GM12873 (cell line): ENCODE measurements around the gene MRPS16.

ENCODE experiments used
- TF ChIP-seq, protein P1 (sequence below): IDR thresholded peaks from 2 replicates; pipeline ENCODE4 v1.5.1; 2012; ENCODE audit warnings: low read depth, mild to moderate bottlenecking, moderate library complexity, low read length, control low read depth; ENCODE audit not compliant: insufficient read depth; ENCODE audit errors: missing control alignments

MRPS16 gene

DNA sequence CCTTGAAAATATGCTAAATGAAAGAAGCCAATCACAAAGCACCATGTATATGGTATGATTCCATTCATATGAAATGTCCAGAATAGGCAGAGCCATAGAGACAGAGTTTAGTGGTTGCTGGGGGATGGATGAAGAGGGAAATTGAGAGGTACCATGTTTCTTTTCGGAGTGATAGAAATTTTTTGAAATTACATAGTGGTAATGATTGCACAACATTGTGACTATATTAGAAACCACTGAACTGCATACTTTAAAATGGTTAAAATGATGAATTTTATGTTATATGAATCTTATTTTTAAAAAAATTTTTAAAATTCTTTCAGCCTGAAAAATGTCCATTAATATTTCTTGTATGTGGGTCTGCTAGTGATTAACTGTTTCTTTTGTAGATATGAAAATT lies 31.5 kb downstream of the MRPS16 start:
- TF ChIP-seq, protein P1, sequence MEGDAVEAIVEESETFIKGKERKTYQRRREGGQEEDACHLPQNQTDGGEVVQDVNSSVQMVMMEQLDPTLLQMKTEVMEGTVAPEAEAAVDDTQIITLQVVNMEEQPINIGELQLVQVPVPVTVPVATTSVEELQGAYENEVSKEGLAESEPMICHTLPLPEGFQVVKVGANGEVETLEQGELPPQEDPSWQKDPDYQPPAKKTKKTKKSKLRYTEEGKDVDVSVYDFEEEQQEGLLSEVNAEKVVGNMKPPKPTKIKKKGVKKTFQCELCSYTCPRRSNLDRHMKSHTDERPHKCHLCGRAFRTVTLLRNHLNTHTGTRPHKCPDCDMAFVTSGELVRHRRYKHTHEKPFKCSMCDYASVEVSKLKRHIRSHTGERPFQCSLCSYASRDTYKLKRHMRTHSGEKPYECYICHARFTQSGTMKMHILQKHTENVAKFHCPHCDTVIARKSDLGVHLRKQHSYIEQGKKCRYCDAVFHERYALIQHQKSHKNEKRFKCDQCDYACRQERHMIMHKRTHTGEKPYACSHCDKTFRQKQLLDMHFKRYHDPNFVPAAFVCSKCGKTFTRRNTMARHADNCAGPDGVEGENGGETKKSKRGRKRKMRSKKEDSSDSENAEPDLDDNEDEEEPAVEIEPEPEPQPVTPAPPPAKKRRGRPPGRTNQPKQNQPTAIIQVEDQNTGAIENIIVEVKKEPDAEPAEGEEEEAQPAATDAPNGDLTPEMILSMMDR, result no peak

DNA sequence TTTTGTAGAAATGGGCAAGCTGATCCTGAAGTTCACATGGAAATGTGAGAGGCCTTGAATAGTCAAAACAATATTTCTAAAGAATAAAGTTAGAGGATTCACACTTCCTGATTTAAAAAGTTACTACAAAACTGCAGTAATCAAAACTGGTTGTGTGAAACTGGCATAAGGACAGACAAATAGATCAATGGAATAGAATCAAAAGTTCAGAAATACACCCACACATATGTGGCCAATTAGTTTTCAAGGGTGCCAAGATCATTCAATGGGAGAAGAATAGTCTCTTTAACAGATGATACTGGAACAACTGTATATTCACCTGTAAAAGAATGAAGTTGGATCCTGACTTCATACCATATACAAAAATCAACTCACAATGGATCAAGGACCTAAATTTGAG lies 33.1 kb downstream of the MRPS16 start:
- TF ChIP-seq, protein P1, result no peak

DNA sequence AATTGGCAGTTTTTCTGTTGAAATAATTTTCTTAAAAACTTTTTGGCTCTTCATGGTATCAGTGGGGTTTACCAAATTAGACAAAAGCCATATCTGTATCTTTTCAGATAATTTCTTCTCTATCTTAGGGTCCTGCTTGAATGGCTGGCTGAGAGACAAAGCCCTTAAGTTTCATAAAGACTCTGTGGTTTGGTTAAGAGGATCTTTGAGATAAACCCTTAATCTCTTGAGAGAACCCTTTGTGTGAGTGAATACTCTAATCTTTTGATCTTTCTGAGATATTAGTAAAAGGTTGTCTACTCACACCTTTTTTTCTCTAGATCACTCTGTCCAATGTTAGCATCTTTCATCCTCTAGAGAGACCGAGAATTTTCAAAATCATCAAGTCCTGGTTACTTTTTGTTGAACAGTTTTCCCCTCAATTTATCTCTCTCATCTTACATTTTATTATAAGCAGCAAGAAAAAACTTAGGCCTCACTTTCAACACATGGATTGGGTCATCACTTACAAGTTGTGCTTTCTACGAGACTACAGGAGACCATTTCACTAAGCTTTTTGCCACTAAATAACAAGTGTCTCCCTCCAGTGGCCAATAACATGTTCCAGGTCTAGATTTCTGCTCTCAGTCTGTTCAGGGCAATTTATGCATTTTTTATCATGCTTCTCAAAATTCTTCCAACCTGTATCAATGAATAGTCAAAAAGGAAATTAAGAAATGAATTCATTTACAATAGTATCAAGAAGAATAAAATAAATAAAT lies 33.8 kb downstream of the MRPS16 start:
- TF ChIP-seq, protein P1, result peak; percentile 42

DNA sequence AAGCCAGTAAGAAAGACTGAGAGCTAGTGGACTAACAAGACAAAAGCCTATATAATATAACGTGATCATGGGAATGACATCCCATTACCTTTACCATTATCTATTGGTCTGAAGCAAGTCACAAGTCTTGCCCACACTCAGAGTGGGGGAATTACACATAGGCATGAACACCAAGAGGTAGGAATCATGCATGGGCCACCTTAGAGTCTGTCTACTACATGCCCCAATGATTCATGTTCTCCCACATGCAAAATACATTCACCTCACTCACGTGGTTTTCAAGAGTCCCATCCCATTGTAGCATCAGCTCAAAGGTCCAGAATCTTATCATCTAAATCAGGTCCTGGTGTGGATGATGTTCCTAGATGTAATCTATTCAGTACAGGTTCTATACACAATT lies 34.8 kb downstream of the MRPS16 start:
- TF ChIP-seq, protein P1, result no peak

DNA sequence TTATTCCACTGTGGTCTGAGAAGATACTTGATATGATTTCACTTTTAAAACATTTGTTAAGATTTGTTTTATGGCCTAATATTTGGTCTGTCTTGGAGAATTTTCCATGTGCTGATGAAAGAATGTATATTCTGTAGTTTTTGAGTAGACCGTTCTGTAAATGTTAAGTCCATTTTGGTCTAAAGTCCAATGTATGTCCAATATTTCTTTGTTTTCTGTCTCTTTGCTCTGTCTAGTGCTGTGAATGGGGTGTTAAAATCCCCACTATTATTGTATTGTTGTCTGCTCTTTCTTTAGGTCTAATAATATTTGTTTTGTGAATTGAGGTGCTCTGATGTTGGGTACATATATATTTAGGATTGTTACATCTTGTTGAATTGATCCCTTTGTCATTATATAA lies 36.7 kb downstream of the MRPS16 start:
- TF ChIP-seq, protein P1, result no peak

DNA sequence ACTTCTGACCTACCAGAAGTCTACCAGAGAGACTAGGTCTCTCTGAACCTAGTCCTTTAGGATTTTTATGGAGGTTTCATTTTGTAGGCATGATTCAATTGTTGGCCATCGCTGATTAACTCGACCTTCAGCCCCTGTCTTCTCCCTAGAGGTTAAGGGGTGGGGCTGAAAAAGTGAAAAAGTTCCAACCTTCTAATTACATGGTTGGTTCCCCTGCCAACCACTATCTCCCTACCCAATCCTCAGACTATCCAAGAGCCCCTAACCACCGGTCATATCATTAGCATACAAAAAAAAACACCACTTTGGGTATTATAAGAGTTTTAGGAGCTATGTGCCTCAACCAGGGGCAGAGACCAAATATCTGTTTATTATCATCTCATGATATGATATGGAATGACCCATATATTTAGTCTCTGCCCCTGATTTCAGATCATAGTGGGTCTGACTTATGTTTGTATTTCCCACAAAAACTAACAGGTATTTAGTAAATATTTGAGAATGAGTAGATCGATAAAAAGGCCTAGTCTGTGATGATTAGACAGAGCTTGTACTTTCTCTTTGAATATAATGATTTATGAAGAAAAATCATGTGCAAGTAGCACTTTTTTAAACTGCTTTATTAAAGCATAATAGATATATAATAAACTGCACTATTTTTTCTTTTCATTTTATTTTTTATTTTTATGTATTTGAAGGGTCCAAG lies 41.2 kb downstream of the MRPS16 start:
- TF ChIP-seq, protein P1, result no peak

DNA sequence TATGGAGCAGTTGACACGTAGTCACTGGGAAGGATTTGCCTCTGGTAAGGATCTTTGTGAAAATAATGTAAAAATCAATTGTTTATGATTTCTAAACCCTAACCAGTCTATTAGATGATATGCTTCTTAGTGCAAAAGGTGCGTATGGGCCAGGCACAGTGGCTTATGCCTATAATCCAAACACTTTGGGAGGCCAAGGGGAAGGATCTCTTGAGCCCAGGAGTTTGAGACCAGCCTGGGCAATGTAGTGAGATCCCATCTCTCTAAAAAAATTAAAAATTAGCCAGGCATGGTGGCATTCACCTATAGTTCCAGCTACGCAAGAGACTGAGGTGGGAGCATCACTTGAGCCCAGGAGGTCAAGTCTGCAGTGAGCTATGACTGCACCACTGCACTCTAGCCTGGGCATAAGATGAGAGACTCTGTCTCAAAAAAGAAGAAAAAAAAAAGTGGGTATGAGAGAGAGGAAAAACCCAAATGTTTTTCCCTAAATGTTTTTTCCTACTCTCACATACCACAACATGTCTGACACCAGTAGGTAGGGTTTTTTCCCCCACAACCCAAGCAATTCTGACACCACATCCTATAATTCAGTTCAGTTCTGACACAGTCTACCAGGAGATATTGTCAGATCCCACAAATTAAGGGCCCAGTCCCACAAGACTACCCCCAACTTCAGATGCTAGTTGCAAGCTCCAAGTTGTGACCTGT lies 41.9 kb downstream of the MRPS16 start:
- TF ChIP-seq, protein P1, result no peak
